HepG2 (cell line): ENCODE results near the gene FECH. TPM values are rescaled to one million over a fixed set of nuclear protein-coding genes. Genes with fewer than 3 reads are reported as not detected.

Experiments used
- ATAC-seq: fragments of 200-7000 bp; cut with Tn5 transposase; 3 replicates; pipeline ENCODE4 v1.9.1; 2020; ENCODE audit warnings: mild to moderate bottlenecking, moderate library complexity
- BruUV-seq: library from RNA; stranded (reverse); fragments of 400-500 nt; replicated peaks from 2 replicates; lab custom pipeline; 2021; lab: Mats Ljungman, UMichigan
- CTCF ChIA-PET: fragments of 300-600 bp; formaldehyde crosslinking; extraction: SDS; loops from one replicate; lab custom pipeline; 2021; ENCODE audit warnings: low total read pairs, inconsistent platforms, low intra/inter-chr PET ratio; lab: Yijun Ruan, JAX
- POLR2A ChIA-PET: fragments of 350-600 bp; sonication (Branson Sonifier 250); formaldehyde crosslinking; loops from one replicate; lab custom pipeline; 2020; ENCODE audit warnings: antibody characterized with exemption, inconsistent platforms; lab: Yijun Ruan, JAX
- DNase-seq: peaks from one replicate; pipeline ENCODE4 v3.0.0-alpha.2; 2015; ENCODE audit warnings: low spot score
- FAIRE-seq: peaks from 3 replicates; lab custom pipeline; 2011; peaks lifted over from hg19 to GRCh38; lab: Jason Lieb, UNC
- H2AFZ ChIP-seq: one replicate; pipeline ENCODE4 v1.6.1; 2011; ENCODE audit warnings: low read length, inconsistent platforms
- H3K27ac ChIP-seq: fragments of 300-600 bp; 3 replicates; pipeline ENCODE4 v1.8.0; 2011; ENCODE audit warnings: mixed run types, mild to moderate bottlenecking, mixed read lengths, low read length, inconsistent platforms; ENCODE audit not compliant: insufficient read depth; ENCODE audit errors: extremely low read length
- H3K27me3 ChIP-seq, 2 experiments: fragments of 200-600 bp in 1 of 2; 2 replicates in 1 of 2; 3 replicates in 1 of 2; pipeline versions ENCODE4 v1.6.0 to v1.8.0; 2011; ENCODE audit warnings: low read length in 2 of 2, mild to moderate bottlenecking in 2 of 2, moderate library complexity in 2 of 2, inconsistent platforms in 1 of 2; ENCODE audit not compliant: insufficient read depth in 2 of 2, control insufficient read depth in 1 of 2
- H3K36me3 ChIP-seq, 2 experiments: fragments of 200-600 bp in 1 of 2; replicated peaks in 1 of 2; 2 replicates in 1 of 2; 3 replicates in 1 of 2; pipeline versions ENCODE4 v1.5.1 to v1.8.0; 2011; ENCODE audit warnings: low read length in 2 of 2, inconsistent platforms in 1 of 2; ENCODE audit not compliant: insufficient read depth in 2 of 2, control insufficient read depth in 1 of 2
- H3K4me1 ChIP-seq: 2 replicates; pipeline ENCODE4 v1.5.1; 2012; ENCODE audit warnings: low read length, inconsistent platforms; ENCODE audit not compliant: insufficient read depth
- H3K4me2 ChIP-seq: 2 replicates; pipeline ENCODE4 v1.6.0; 2011; ENCODE audit warnings: low read depth, low read length, inconsistent platforms
- H3K4me3 ChIP-seq, 3 experiments: fragments of 200-600 bp in 1 of 3; sonication (generic), shearing (Covaris generic) in 1 of 3; replicated peaks in 1 of 3; 2 replicates each; pipeline ENCODE4 v1.5.1; 2011 to 2016; ENCODE audit warnings: low read length in 3 of 3, inconsistent platforms in 2 of 3, low read depth in 2 of 3, mild to moderate bottlenecking in 2 of 3, control low read depth in 1 of 3, mixed read lengths in 1 of 3; ENCODE audit not compliant: insufficient read depth in 1 of 3
- H3K79me2 ChIP-seq: one replicate; pipeline ENCODE4 v1.6.1; 2011; ENCODE audit warnings: low read length, inconsistent platforms; ENCODE audit not compliant: insufficient read depth
- H3K9ac ChIP-seq: 2 replicates; pipeline ENCODE4 v1.6.0; 2011; ENCODE audit warnings: mild to moderate bottlenecking, low read depth, low read length, inconsistent platforms; ENCODE audit not compliant: insufficient read depth
- H3K9me3 ChIP-seq: 2 replicates; pipeline ENCODE4 v1.5.1; 2012; ENCODE audit warnings: mild to moderate bottlenecking, low read length
- H4K20me1 ChIP-seq: 2 replicates; pipeline ENCODE4 v1.6.0; 2011; ENCODE audit warnings: inconsistent platforms, mild to moderate bottlenecking, low read length, moderate library complexity; ENCODE audit not compliant: insufficient read depth
- CEBPG ChIP-seq: IDR thresholded peaks from 2 replicates; pipeline ENCODE4 v1.6.1; 2016
- KLF9 ChIP-seq: IDR thresholded peaks from 2 replicates; pipeline ENCODE4 v1.6.1; 2016; ENCODE audit warnings: low read depth
- TOE1 ChIP-seq: sonication (generic); formaldehyde crosslinking; IDR thresholded peaks from 2 replicates; pipeline ENCODE4 v1.4.0; 2020; ENCODE audit warnings: mild to moderate bottlenecking, missing genetic modification reagents
- ZNF230 ChIP-seq: sonication (generic); formaldehyde crosslinking; IDR thresholded peaks from 2 replicates; pipeline ENCODE4 v1.4.0; 2020; ENCODE audit warnings: mild to moderate bottlenecking, missing genetic modification reagents
- ZNF549 ChIP-seq: sonication (generic); formaldehyde crosslinking; IDR thresholded peaks from 2 replicates; pipeline ENCODE4 v1.5.0; 2020; ENCODE audit warnings: missing genetic modification reagents
- ZNF776 ChIP-seq: sonication (generic); formaldehyde crosslinking; IDR thresholded peaks from 2 replicates; pipeline ENCODE4 v1.4.0; 2020; ENCODE audit warnings: mild to moderate bottlenecking, missing genetic modification reagents
- ZSCAN20 ChIP-seq: sonication (generic); formaldehyde crosslinking; IDR thresholded peaks from 2 replicates; pipeline ENCODE4 v1.4.0; 2020; ENCODE audit warnings: missing genetic modification reagents, mild to moderate bottlenecking, borderline replicate concordance
- WGBS: methylation state at CpG from one replicate; pipeline ENCODE4 v1.1.6; 2017; ENCODE audit warnings: low lambda C conversion rate; 5-methylcytosine and 5-hydroxymethylcytosine counted together
- in situ Hi-C: cut with HindIII; loops from 2 replicates; pipeline ENCODE4 v1.10.0; 2017; ENCODE audit warnings: low pct_unique_long_range_greater_than_20kb; ENCODE audit not compliant: extremely low pct_ligation_motif_present
- intact Hi-C: fragments of 100-400 bp; cut with micrococcal nuclease; formaldehyde crosslinking; loops from one replicate; pipeline ENCODE4 v1.10.0; 2022; ENCODE audit not compliant: unreplicated experiment
- polyA plus RNA-seq, 8 experiments: library from polyadenylated mRNA; depleted of rRNA in 3 of 8; stranded (reverse) in 7 of 8; unstranded in 1 of 8; fragments of >200 nt; fragmentation: Illumina TruSeq in 4 of 8; extraction: Trizol in 4 of 8; gene quantifications; 2 replicates each; pipeline versions ENCODE4 v1.2.1 to v1.2.3, GENCODE V29; 2011 to 2016; ENCODE audit warnings: low read depth in 4 of 8, missing spikeins in 1 of 8, mixed read lengths in 1 of 8; ENCODE audit not compliant: insufficient read depth in 1 of 8
- total RNA-seq, 5 experiments: library from RNA; depleted of rRNA; stranded (reverse); fragments of >200 nt; fragmentation: Illumina TruSeq; extraction: Trizol; gene quantifications; 2 replicates each; pipeline ENCODE4 v1.2.3, GENCODE V29; 2016; ENCODE audit warnings: low read depth in 1 of 5
- TF ChIP-seq, protein P1 (sequence below): sonication (generic); formaldehyde crosslinking; IDR thresholded peaks from 2 replicates; pipeline ENCODE4 v1.8.0; 2022; ENCODE audit warnings: missing genetic modification reagents, low read depth, mild to moderate bottlenecking, borderline replicate concordance
- TF ChIP-seq, protein P2 (sequence below): sonication (generic); formaldehyde crosslinking; IDR thresholded peaks from 2 replicates; pipeline ENCODE4 v1.8.0; 2022; ENCODE audit warnings: low read depth, missing genetic modification reagents

Gene FECH
- total and polyA plus RNA-seq, 2 of the 13 experiments (the other 11 are each of a cell fraction or from before 2014, with no cell fraction given), result 14.7 to 21.9 TPM

DNA sequence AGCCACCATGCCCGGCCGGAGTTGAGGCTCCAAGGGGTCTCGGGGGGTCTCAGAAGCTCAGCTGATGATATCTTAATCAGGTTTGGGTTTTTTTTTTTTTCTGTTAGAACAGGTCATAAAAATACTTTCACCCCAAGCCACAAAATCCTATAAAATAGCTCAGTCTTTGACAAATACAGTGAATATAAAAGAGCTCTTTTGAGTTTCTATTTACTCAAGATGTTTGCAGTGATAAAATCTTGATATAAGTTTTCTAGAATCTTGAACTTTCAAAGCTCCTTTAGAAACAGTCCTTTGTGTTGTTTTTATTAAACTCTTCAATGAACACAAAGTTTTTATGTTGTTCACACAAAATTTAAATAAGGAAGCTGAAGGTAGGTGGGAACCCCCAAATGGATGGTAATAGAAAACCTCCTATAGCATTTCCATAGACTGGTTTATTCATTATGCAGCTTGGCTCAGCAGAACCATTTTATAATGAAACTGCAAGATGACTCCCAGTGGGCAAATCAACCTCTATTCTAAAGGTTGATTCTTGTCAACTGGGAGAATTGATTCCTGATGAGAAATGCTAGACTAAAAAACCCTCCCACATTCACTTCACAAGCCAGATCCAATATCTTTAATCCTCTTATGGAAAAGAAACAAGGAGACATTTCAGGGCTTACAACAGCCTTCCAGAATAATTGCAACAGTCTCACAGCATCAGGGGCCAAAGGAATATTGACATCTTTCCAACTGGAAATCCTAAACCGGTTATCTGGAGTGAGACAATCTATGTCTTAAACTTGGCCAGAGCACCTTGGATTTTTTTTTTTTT is 48.7 kb upstream of the FECH start:
- BruUV-seq, result no TSS peak
- H3K9me3 ChIP-seq, result no peaks in the 10 kb centered on the region
- DNase-seq (no peak), ATAC-seq (no peak), FAIRE-seq (no peak)
- in situ Hi-C loops, result no loop called here
- intact Hi-C loops, result no loop called here
- no peaks in the 10 kb centered on the region for H3K36me3 ChIP-seq
- WGBS, result 84% methylated on average over 4 of the region's 4 CpGs
- H3K27ac ChIP-seq, result no peak overlapping the region
- H3K9ac ChIP-seq, result no peak overlapping the region
- TF ChIP-seq ZNF776 (CRISPR knock-in tag) (no peak), CEBPG (CRISPR knock-in tag) (no peak)
- H2AFZ ChIP-seq, result no peak overlapping the region
- H3K79me2 ChIP-seq, result no peaks in the 10 kb centered on the region
- H3K27me3 ChIP-seq, result no peaks in the 10 kb centered on the region
- H3K4me1 ChIP-seq, result peaks cover 9% of the 10 kb centered on the region; the same call in 1 of the 2 replicates
- H3K4me3 ChIP-seq, result no peak overlapping the region
- ChIA-PET CTCF (no interaction called here), POLR2A (no interaction called here)
- no peak overlapping the region for H3K4me2 ChIP-seq
- H4K20me1 ChIP-seq, result no peaks in the 10 kb centered on the region

DNA sequence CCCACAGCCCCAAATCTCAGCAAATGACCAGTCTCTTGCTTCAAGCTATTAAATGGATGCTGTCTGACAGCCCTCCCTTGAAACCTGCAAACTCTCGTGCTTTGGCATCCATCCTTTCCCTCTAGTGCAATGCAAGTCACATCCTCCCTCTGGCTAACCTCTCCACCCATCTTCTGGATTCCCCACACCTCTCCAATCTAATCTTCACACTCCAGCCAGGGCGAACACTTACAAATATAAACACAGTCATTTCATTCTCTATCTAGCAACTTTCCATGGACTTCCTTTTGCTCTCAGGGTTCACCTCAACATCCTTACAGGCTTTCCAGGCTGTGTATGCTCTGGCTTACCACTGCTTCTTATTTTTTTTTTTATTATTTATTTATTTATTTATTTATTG is 45.2 kb upstream of the FECH start:
- DNase-seq (no peak), FAIRE-seq (no peak), ATAC-seq (no peak)
- Histone ChIP-seq H3K9ac (no peak overlapping the region), H2AFZ (no peak overlapping the region), H3K4me1 (peaks cover 34% of the 10 kb centered on the region), H3K4me2 (no peak overlapping the region), H3K9me3 (no peaks in the 10 kb centered on the region), H3K4me3 (no peak overlapping the region), H3K27me3 (no peaks in the 10 kb centered on the region), H4K20me1 (no peaks in the 10 kb centered on the region), H3K79me2 (no peaks in the 10 kb centered on the region), H3K36me3 (no peaks in the 10 kb centered on the region), H3K27ac (no peak overlapping the region)
- ChIA-PET POLR2A (interaction anchor here (3.5 kb wide), 1 partner anchor 11 kb away, joined by 22 read pairs; the partner anchor contains the start of gene NARS1), CTCF (no interaction called here)
- intact Hi-C loops (loop anchor here (5.0 kb wide), 1 partner anchor 81 kb away; no protein-coding TSS in a partner anchor), in situ Hi-C loops (no loop called here)
- WGBS, result 100% methylated on average over 2 of the region's 2 CpGs
- no peak for TF ChIP-seq ZNF230 (CRISPR knock-in tag)
- TF ChIP-seq, protein P1, sequence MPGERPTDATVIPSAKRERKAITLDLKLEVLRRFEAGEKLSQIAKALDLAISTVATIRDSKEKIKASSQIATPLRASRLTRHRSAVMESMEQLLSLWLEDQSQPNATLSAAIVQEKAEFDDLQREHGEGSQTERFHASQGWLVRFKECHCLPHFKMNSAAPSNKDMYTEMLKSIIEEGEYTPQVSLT, result no peak
- no peak for TF ChIP-seq ZSCAN20 (CRISPR knock-in tag)
- no peak for TF ChIP-seq KLF9 (CRISPR knock-in tag)
- TF ChIP-seq ZNF549, result no peak
- TF ChIP-seq, protein P2, sequence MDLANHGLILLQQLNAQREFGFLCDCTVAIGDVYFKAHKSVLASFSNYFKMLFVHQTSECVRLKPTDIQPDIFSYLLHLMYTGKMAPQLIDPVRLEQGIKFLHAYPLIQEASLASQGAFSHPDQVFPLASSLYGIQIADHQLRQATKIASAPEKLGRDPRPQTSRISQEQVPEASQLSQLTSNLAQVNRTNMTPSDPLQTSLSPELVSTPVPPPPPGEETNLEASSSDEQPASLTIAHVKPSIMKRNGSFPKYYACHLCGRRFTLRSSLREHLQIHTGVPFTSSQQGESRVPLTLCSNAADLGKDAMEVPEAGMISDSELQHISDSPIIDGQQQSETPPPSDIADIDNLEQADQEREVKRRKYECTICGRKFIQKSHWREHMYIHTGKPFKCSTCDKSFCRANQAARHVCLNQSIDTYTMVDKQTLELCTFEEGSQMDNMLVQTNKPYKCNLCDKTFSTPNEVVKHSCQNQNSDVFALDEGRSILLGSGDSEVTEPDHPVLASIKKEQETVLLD (CRISPR knock-in tag), result no peak
- no peak for TF ChIP-seq TOE1
- no TSS peak for BruUV-seq
